ENCODE data around the gene ADGRG7.
"Not testable (repeated sequence)": the region's sequence is repeated elsewhere in the genome, so short reads cannot be mapped to it uniquely, and the experiment has no call there.

Gene ADGRG7

DNA sequence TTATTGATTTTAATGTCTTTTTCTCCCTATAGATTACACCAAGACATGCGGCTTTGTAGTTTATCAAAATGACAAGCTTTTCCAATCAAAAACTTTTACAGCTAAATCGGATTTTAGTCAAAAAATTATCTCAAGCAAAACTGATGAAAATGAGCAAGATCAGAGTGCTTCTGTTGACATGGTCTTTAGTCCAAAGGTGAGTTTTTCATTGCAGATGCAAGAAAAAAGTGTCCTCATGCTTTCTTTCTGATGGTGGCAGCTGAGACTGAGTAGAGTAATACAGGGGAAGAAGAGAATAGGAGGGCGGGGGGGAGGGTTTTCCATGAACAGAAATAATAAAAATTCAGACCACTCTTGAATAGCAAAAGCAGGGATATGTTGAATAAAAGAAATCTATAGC lies 36.5 kb downstream of the ADGRG7 start:
- no peak for DNase-seq (ENCODE audit: low read depth in 3 of 3)

DNA sequence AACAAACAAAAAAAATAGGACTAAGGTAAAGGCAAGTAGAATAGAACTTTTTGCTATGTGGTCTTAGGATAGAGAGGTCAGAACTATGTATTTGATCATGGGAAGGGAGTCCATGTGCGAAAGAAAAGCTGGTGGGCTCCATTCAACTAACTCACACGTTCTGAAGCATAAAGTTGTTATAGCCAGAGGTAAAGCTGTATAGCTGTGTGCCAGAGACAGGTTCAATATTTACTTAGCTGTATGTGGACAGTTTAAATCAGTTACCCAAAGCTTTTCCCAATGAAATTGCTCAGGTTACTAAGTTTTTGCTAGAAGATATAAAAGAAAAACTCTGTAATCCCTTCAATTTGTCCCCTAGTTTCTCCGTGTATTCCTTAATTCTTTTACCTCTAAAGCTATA lies 37.8 kb downstream of the ADGRG7 start:
- DNase-seq (ENCODE audit: low read depth in 3 of 3): no peak

DNA sequence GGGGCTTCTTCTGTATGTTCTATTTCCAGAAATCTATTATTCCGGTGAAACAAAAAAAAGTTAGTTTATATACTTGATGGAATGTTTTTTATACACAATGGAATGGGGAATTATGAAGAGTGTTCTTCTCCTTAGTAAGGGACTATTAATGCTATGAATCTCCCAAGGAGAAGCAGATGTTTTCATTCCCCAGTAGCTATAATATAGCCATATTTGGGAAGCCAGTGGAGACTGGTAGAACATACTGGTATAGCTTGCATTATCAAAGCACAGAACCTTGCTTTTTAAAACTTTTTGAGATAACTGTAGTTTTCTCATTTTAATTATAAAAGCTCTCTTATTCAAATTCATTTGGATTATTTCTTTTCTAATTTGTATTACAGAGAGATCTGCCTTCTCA lies 38.3 kb downstream of the ADGRG7 start:
- DNase-seq (ENCODE audit: low read depth in 3 of 3): no peak

DNA sequence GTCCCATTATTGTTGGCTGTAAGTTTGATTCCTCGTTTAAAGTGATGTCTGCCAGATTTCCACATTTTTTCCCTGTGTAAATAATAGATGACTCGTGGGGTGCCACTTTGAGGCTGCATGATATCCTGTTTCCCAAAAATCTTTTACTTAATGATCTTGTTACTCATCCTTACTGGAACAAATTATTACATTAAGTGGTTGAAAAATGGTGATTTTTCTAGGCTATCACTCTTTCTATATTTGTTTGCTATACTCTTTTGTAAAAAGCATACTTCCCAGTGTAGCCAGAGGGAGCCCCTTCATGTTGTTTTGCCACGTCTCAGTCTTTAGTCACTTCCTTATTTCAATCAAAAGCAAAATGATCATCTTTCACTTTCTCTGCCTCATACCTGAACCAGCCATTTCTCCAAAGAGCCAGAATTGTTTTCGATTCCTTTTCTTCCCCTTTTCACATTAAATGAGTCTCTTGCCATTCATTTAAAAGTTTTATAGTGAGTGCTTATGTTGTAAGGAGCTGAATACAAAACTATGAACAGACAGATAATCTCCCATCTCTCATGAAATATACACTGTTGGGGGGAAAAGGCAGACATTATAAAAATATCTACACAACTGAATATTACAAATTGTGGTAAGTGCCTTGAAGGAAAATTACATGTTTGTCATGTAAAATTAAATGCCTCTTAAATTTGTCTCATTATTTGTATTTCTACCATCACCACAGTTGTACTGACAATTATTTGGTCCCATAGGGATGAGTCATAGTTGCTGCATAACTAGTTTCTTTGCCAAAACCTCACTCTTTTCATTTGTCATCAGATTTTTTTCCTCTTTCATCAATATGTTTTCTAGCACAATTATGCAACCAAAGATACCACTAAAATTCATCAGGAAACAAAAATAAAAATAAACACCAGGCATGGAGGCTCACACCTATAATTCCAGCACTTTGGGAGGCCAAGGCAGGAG lies 41.5 kb downstream of the ADGRG7 start:
- no peak for DNase-seq (ENCODE audit: low read depth in 3 of 3)

DNA sequence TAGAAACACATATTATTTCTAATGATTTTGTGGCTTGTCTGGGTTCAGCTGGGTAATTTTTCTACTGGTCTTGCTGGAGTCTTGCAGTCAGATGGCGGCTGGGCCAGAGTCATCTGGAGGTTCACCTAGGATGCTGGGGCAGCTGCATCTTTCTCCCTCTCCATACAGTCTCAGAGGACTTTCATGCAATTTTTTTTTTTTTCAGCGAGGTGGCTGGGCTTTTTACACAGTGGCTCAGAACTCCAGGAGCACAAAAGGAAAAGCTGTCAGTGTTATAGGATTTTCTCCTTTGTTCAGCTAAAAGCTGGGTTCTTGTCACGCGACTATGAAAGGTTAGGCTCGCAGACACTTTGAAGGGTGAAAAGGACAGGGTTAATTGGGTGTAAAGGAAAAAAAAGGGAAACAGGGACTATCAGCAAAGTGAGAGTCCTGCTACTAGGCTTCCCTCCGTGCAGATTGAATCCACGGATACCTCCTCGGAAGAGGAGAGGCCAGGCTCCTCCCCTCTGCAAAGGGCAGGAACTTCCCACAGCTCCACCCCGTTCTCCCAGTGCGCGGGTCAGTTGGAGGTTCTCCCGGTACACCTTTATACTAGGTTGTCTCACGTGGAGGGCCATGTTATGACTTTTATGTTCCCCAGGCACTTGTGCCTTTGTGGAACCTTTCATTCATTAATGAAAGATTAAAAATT lies 44.3 kb downstream of the ADGRG7 start:
- no peak for DNase-seq (ENCODE audit: low read depth in 3 of 3)

DNA sequence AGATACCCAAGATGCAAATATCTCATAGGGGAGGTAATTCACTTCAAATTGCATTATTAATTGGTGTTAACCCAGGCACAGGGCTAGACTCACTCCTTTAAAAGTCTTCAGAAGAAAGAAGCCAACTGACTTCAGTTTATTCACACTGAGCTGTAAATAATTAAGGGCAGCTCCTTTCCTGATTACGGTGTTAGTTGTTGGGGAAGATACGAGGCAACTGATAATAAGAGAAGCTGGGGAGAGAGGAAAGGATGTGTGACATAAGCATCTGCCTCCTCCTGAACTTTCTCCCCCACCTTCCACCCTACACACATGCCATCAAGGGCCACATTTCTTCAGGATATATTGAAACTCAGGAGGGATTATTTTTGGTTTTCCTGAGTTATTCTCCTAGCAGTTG lies 47.5 kb downstream of the ADGRG7 start:
- no peak for DNase-seq (ENCODE audit: low read depth in 3 of 3)

DNA sequence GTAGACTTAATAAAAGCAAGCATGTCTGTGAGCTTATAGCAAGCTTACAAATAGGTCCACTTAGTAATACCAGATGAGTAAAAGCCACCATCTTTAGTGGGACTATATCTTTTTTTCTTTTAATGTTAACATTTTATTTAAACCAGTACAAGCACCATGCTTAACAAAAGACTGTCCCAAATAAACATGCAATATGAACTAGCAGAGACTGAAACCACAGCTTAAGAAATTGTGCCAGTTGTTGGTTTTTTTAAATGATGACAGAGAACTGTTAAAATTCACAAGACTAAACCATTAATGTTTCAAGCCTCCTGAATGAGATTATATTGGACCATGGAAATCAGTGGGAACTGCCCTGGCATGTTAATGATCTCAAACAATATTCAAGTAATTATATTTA lies 51.9 kb downstream of the ADGRG7 start:
- not testable (repeated sequence) for DNase-seq (ENCODE audit: low read depth in 3 of 3)

DNA sequence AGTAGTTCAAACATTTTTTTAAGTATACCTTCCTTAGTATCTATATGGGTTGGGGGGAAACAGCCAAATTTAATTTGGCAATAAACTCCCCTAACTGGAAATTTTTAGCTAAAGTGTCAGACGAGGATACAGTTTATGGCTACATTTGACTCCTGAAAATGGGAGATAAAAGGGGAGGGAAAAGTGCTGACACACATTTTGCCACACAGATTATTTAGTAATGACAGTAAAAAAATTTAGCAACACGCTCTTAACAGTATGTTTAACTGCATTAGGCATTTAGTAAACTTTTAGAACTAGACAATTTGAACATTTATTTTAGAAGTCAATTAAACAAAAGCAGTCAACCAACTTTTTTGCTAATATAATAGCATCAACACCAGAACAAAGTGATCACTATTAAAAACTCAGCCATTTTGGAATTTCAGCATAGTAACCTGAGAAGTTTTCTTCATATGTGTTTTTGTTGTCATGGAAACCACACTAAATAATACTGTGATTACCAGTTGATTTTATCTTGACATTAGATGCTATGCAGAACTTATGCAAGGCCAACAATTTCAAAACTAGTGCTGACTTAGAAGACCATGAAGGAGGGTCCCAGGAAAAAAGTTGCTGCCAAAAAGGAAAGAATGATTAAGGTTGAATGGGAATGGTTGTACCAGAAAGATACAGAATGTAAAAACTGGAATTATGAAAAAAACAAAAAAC lies 52.9 kb downstream of the ADGRG7 start:
- DNase-seq (ENCODE audit: low read depth in 3 of 3): no peak

DNA sequence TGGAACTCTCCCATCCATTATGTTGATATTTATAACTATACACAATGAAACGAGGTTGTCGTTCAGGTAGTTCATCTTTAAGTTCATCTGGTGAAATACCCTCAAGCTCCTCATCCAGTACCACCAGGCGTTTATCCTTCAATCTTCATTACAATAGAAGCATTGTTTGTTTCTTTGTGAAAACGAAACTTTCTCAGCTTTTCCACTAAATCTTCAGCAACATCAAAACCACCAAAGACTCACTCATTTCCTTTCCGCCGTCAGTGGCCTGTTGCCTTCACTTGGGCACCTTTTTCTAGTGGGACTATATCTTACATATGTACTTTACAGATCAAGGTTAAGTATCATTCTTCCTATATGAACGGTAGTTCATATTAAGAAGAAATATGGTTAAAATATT lies 55.8 kb downstream of the ADGRG7 start:
- DNase-seq (ENCODE audit: low read depth in 3 of 3): peak in 1 of 3 experiments; percentile 8

DNA sequence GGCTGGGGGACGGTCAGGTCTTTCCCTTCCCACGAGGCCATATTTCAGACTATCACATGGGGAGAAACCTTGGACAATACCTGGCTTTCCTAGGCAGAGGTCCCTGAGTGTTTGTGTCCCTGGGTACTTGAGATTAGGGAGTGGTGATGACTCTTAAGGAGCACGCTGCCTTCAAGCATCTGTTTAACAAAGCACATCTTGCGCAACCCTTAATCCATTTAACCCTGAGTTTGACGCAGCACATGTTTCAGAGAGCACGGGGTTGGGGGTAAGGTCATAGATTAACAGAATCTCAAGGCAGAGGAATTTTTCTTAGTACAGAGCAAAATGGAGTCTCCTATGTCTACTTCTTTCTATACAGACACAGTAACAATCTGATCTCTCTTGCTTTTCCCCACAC lies 57.3 kb downstream of the ADGRG7 start:
- DNase-seq (ENCODE audit: low read depth in 3 of 3): not testable (repeated sequence)

DNA sequence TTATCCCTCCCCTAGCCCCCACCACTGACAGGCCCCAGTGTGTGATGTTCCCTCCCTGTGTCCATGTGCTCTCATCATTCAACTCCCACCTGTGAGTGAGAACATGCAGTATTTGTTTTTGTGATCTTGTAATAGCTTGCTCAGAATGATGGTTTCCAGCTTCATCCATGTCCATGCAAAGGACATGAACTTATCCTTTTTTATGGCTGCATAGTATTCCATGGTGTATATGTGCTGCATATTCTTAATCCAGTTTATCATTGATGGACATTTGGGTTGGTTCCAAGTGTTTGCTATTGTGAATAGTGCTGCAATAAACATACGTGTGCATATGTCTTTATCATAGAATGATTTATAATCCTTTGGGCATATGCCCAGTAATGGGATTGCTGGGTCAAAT lies 57.9 kb downstream of the ADGRG7 start:
- DNase-seq (ENCODE audit: low read depth in 3 of 3): not testable (repeated sequence)

DNA sequence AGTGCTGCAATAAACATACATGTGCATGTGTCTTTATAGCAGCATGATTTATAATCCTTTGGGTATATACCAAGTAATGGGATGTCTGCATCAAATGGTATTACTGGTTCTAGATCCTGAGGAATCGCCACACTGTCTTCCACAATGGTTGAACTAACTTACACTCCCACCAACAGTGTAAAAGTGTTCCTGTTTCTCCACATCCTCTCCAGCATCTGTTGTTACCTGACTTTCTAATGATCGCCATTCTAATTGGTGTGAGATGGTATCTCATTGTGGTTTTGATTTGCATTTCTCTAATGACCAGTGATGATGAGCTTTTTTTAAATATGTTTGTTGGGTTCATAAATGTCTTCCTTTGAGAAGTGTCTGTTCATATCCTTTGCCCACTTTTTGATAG lies 61.6 kb downstream of the ADGRG7 start:
- not testable (repeated sequence) for DNase-seq (ENCODE audit: low read depth in 3 of 3)

DNA sequence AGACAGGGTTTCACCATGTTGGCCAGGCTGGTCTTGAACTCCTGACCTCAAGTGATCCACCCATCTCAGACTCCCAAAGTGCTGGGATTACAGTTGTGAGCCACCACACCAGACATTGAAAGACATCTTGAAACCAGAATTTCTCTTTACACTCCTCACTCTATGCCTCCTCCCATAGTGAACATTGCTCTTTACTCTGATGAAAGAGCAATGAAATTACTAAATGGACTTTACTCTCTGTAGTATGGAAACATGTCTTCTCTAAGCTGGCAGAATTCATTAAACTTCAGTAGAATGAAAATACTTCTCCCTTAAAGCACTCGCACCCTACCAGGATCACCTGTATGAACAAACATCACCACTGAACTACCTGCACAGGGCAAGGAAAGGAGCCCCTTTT lies 72.1 kb downstream of the ADGRG7 start:
- no peak for DNase-seq (ENCODE audit: low read depth in 3 of 3)

DNA sequence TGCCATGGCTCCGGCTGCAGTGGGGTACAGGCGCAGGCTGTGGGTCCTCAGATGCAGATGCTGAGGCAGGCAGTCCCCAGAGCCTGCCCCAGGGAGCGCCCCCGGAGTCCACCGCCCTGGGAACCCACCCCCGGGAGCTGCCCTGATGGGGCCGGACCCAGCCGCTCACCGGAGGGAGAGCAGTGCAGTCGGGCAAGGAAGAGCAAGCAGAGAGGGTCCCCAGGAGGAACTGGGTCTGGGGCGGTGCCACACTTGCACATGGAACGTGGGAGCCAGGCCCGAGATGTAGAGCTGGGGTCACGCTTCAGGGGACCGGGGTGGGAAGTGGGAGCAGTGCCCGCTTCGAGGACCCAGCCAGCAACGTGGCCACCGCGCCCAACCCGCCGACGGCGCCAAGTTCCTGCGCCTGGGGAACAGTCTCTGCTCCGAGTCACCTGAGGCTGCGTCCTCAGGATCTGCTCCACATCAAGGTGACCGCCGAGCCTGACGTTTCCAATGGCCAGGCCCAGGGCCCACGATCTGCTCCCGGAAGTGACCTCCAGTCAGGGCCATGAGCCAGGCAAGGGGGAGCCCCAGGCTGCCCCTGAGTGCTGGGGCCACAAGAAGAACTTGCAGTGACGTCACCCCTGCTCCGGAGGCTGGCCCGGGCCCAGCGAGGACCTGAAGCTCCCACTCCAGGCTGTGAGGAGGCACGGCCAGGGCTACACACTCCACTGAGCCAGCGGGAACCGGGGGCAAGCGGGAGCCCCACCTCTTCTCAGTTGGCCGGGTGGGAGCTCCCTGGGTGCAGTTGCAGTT lies 72.9 kb downstream of the ADGRG7 start:
- DNase-seq (ENCODE audit: low read depth in 3 of 3): no peak

DNA sequence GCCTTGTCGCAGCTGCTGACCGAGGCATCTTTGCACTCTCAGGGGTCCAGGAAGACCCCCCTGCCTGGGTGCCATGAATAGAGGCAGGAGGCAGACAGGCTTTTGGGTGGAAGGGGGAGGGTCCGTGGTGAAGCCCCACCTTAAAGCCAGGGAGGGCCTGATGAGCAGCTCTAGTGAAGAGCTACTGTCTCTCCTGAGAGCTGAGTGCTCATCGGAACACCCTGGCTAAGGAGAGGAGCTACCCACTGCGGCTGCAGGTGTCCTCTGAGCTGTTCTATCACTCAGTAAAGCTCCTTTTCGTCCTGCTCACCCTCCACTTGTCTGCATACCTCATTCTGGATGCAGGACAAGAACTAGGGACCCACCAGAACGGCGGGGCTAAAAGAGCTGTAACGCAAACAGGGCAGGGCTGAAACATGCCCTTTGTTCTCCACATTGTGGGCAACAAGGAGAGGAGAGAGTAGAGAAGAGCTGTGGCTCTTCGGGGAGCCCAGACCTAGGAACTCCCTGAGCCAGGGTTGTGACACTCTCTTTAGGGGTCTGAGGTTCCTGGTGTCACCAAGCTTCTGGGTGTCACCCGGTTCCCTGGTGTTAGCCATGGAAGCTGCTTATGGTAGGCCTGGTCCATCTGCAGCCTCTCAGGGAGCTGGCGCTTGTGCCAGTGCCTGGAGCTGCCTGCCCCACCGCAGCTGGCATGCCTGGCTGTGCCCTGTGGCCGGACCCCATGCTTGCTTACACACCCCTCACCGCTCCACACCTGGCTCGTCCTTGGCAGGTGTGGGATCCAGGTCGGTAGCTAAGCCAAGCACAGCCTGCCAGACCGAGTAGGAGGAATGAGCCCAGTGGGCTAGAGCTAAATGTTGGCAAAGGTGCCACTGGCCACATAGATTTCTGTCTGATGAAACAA lies 73.7 kb downstream of the ADGRG7 start:
- DNase-seq (ENCODE audit: low read depth in 3 of 3): no peak

DNA sequence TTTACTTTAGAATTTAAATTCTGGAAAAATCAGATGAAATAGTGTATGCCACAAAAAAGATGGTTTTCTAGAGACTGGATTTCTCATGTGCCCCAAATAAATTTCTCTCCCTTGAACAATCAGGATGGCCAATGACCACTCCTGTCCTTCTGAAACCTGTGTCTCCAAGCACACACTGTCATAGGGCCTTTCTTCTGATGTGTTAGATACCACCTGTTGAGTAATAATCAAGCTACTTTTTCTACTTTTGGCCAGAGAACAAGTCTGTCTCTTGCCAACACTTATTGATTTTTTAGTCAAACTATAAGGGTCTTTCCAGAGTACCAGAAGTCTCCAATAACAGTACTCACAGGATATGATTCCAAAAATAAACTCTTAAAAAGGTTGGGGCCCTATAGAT lies 83.8 kb downstream of the ADGRG7 start:
- no peak for DNase-seq (ENCODE audit: low read depth in 3 of 3)

DNA sequence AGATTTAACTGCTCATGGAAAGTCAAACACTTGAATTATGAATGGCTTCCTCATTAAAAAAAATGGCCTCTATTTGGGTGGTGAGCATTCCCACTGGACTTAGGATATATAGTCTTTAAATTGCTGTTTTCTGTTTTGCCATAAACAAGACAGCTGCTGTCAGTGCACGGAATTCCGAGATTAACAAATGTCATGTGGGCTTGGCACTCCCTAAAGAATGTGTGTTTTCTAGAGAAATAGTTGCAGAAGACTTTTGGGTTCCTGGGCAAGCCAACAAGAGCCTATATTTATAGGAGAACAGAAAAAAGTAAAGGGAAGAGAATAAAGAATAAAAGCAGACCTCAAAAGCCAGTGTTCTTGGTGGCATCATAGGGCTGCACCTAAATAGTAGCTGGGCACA lies 86.3 kb downstream of the ADGRG7 start:
- no peak for DNase-seq (ENCODE audit: low read depth in 3 of 3)

DNA sequence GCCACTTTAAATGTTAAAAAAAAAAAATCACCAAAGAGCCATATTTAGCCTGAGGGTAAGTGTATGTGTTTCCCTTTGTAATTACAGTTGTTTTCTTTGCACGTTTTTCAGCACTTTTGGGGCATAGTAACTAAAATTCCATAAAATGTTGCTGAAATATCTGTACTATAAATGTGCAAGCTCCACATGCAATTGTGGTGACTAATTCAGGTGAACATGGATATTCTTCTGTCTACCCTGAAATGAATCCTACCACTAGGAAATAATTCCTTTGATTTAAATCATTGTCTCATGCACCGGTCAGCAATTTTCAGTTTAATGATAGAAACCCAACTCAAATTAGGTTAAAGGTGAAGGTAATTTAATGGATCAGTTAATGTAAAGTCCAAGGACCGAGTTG lies 86.8 kb downstream of the ADGRG7 start:
- no peak for DNase-seq (ENCODE audit: low read depth in 3 of 3)

DNA sequence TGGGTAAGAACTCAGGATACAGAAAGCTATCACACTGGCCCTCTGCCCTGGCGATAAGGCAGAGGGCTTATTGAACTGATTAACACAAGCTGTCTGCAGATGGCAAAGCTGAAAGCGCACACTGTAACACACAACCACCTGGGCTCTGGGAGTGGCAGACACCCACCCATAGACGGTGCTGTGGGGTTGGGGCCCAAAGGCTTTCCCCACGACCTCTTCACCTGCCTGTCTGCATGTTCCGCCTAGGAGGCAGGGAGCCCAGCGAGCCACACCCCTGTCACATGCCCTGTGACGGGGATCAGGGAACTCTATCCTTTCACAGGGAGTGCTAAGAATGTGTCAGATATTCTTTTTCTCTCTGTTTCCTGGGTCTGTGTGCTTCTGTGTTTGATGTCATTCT lies 87.8 kb downstream of the ADGRG7 start:
- no peak for DNase-seq (ENCODE audit: low read depth in 3 of 3)

DNA sequence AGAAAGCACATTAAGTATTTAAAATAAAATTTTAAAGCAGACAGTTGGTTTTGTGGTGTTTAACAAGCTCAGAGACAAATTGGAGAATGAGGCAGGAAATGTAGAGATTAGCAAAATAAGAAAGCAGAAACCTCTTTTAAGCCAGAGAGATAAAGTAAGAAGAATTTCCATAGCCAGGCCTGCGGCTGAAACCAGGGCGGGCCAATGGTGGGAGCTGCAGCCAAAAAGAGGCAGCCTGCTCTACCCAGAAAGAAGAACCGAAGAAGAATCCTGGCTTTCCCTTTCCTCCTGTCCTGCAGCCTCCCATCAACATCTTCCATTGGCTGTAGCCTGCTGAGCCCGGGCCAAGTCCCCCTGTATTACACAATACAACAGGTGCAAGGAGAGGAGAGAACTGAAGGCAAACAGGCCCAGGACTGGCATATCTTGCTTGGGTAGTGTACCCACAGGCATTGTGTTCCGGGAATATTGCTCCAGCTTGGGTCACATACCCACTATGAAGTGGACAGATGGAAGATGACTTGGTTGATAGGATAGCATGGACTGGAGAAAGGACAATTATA lies 88.4 kb downstream of the ADGRG7 start:
- DNase-seq (ENCODE audit: low read depth in 3 of 3): no peak
